HEK293 (cell line): ENCODE results near the gene C2orf49.

Experiments
- CTCF ChIP-seq: fragments of 450-650 bp; formaldehyde crosslinking; IDR thresholded peaks from 2 replicates; pipeline ENCODE4 v1.5.1; 2016; ENCODE audit warnings: missing biosample characterization, missing genetic modification characterization
- YY1 ChIP-seq: fragments of 450-650 bp; formaldehyde crosslinking; IDR thresholded peaks from 2 replicates; pipeline ENCODE4 v1.5.1; 2018; ENCODE audit warnings: missing biosample characterization, missing genetic modification characterization
- ZBTB44 ChIP-seq: fragments of 450-650 bp; IDR thresholded peaks from 2 replicates; pipeline ENCODE4 v1.5.1; 2018; ENCODE audit warnings: missing biosample characterization, mild to moderate bottlenecking, missing genetic modification characterization
- ZNF292 ChIP-seq: fragments of 450-650 bp; formaldehyde crosslinking; IDR thresholded peaks from 2 replicates; pipeline ENCODE4 v1.5.1; 2016; ENCODE audit warnings: low read depth, missing biosample characterization, missing genetic modification characterization, borderline replicate concordance
- ZNF776 ChIP-seq: fragments of 450-650 bp; formaldehyde crosslinking; IDR thresholded peaks from 2 replicates; pipeline ENCODE4 v1.5.0; 2017; ENCODE audit warnings: missing biosample characterization, missing genetic modification characterization, borderline replicate concordance

- TF ChIP-seq CTCF (tag by site-specific recombination) (no peak), YY1 (no peak), ZBTB44 (tag by site-specific recombination) (no peak), ZNF292 (tag by site-specific recombination) (no peak), ZNF776 (tag by site-specific recombination) (no peak)
Measured at GRCh38 chr2:105378276-105378840, 41.0 kb downstream of the C2orf49 start.
